ENCODE data around the gene GALNT10.

DNA sequence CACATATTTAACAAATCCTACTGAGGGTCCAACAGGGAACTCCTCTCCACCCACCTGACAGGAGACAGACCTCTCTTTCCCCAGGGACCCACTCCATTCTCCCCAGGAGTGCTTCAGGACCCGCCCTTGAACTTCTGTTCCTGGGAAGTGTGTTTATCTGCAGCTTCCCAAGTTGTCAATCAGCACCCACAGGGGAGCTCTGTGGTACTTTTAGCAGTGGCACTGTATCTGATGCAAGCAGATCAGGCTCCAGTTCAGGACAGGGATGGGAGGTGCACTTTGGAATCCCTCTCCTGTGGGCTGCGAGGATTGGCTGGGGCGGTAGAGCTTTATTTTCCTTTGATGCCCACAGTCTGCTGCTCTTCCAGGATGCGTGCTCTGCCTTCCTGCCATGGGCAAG, 8.7 kb downstream of the GALNT10 start:
- TF ChIP-seq FOXM1 (IDR thresholded peaks at IDR 0.05; ENCODE audit: borderline replicate concordance) (no peak), HDGF (IDR thresholded peaks at IDR 0.05; ENCODE audit: borderline replicate concordance) (no peak), CTBP1 (IDR thresholded peaks at IDR 0.05; ENCODE audit: borderline replicate concordance) (no peak), BHLHE40 (IDR thresholded peaks at IDR 0.05; ENCODE audit: borderline replicate concordance) (no peak), LEF1 (IDR thresholded peaks at IDR 0.05; ENCODE audit: borderline replicate concordance) (no peak), TARDBP (IDR thresholded peaks at IDR 0.05) (no peak), ELF4 (IDR thresholded peaks at IDR 0.05) (no peak), FOXA1 (IDR thresholded peaks at IDR 0.05) (no peak), ZNF384 (IDR thresholded peaks at IDR 0.05) (no peak), SUZ12 (IDR thresholded peaks at IDR 0.05) (no peak), ARNT (IDR thresholded peaks at IDR 0.05) (no peak), SP1 (IDR thresholded peaks at IDR 0.05) (no peak)
- TF ChIP-seq, protein P1, sequence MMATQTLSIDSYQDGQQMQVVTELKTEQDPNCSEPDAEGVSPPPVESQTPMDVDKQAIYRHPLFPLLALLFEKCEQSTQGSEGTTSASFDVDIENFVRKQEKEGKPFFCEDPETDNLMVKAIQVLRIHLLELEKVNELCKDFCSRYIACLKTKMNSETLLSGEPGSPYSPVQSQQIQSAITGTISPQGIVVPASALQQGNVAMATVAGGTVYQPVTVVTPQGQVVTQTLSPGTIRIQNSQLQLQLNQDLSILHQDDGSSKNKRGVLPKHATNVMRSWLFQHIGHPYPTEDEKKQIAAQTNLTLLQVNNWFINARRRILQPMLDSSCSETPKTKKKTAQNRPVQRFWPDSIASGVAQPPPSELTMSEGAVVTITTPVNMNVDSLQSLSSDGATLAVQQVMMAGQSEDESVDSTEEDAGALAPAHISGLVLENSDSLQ (IDR thresholded peaks at IDR 0.05), result no peak
